SK-N-SH treated with all-trans-retinoic acid at 6 μM for 48 hours (cell line): ENCODE measurements around the gene SDK2.

ENCODE experiments used
- ATAC-seq: fragments of 200-7000 bp; cut with Tn5 transposase; 3 replicates; pipeline ENCODE4 v1.9.1; 2020; ENCODE audit warnings: mild to moderate bottlenecking, moderate library complexity
- ARNTL ChIP-seq: fragments of 450-650 bp; formaldehyde crosslinking; IDR thresholded peaks from 2 replicates; pipeline ENCODE4 v1.5.0; 2020; ENCODE audit warnings: low read depth, mild to moderate bottlenecking, moderate library complexity, borderline replicate concordance
- BACH2 ChIP-seq: fragments of 250-450 bp; sonication (Bioruptor Pico); IDR thresholded peaks from 2 replicates; pipeline ENCODE4 v1.9.0; 2021; ENCODE audit warnings: mild to moderate bottlenecking, borderline replicate concordance
- CSDC2 ChIP-seq: fragments of 250-450 bp; sonication (Bioruptor Pico); IDR thresholded peaks from 2 replicates; pipeline ENCODE4 v1.5.0; 2020; ENCODE audit warnings: mild to moderate bottlenecking, moderate library complexity
- CSRNP3 ChIP-seq: fragments of 250-450 bp; sonication (Bioruptor Pico); IDR thresholded peaks from 2 replicates; pipeline ENCODE4 v1.5.1; 2021; ENCODE audit warnings: mild to moderate bottlenecking, moderate library complexity
- ESRRG ChIP-seq: fragments of 250-450 bp; sonication (Bioruptor Pico); IDR thresholded peaks from 2 replicates; pipeline ENCODE4 v1.6.1; 2021; ENCODE audit warnings: mild to moderate bottlenecking
- GLIS3 ChIP-seq: fragments of 250-450 bp; sonication (Bioruptor Pico); IDR thresholded peaks from 2 replicates; pipeline ENCODE4 v1.5.0; 2020; ENCODE audit warnings: mild to moderate bottlenecking, moderate library complexity
- ISL1 ChIP-seq: fragments of 250-450 bp; sonication (Bioruptor Pico); IDR thresholded peaks from 2 replicates; pipeline ENCODE4 v2.1.2; 2022; ENCODE audit warnings: mild to moderate bottlenecking, moderate library complexity
- OSR1 ChIP-seq: fragments of 250-450 bp; sonication (Bioruptor Pico); IDR thresholded peaks from 2 replicates; pipeline ENCODE4 v1.8.0; 2022; ENCODE audit warnings: moderate library complexity, mild to moderate bottlenecking, inconsistent platforms
- PATZ1 ChIP-seq: fragments of 250-450 bp; sonication (Bioruptor Pico); IDR thresholded peaks from 2 replicates; pipeline ENCODE4 v1.8.0; 2020; ENCODE audit warnings: mild to moderate bottlenecking, moderate library complexity, borderline replicate concordance
- POU6F1 ChIP-seq: fragments of 250-450 bp; sonication (Bioruptor Pico); IDR thresholded peaks from 2 replicates; pipeline ENCODE4 v1.8.0; 2021; ENCODE audit warnings: low read depth, mild to moderate bottlenecking, moderate library complexity, borderline replicate concordance
- PPARA ChIP-seq: fragments of 250-450 bp; sonication (Bioruptor Pico); IDR thresholded peaks from 2 replicates; pipeline ENCODE4 v1.5.0; 2020; ENCODE audit warnings: mild to moderate bottlenecking, borderline replicate concordance
- SNAI2 ChIP-seq: fragments of 250-450 bp; sonication (Bioruptor Pico); IDR thresholded peaks from 2 replicates; pipeline ENCODE4 v1.5.0; 2020; ENCODE audit warnings: mild to moderate bottlenecking, moderate library complexity
- TOX ChIP-seq: fragments of 250-450 bp; sonication (Bioruptor Pico); IDR thresholded peaks from 2 replicates; pipeline ENCODE4 v1.8.0; 2021; ENCODE audit warnings: mild to moderate bottlenecking, moderate library complexity, borderline replicate concordance
- TSHZ2 ChIP-seq: fragments of 250-450 bp; sonication (Bioruptor Pico); IDR thresholded peaks from 2 replicates; pipeline ENCODE4 v1.5.0; 2020; ENCODE audit warnings: mild to moderate bottlenecking, moderate library complexity
- ZFP3 ChIP-seq: fragments of 250-450 bp; sonication (Bioruptor Pico); IDR thresholded peaks from 2 replicates; pipeline ENCODE4 v1.5.0; 2020; ENCODE audit warnings: mild to moderate bottlenecking, moderate library complexity
- ZFP30 ChIP-seq: fragments of 450-650 bp; formaldehyde crosslinking; IDR thresholded peaks from 2 replicates; pipeline ENCODE4 v1.5.0; 2022; ENCODE audit warnings: mild to moderate bottlenecking, moderate library complexity
- ZNF565 ChIP-seq: fragments of 450-650 bp; formaldehyde crosslinking; conservative IDR thresholded peaks from 2 replicates; pipeline ENCODE4 v1.5.0; 2020; ENCODE audit warnings: low read depth, mild to moderate bottlenecking, moderate library complexity
- ZNF70 ChIP-seq: fragments of 450-650 bp; formaldehyde crosslinking; IDR thresholded peaks from 2 replicates; pipeline ENCODE4 v1.5.0; 2020; ENCODE audit warnings: mild to moderate bottlenecking, moderate library complexity
- ZNF8 ChIP-seq: fragments of 450-650 bp; formaldehyde crosslinking; IDR thresholded peaks from 2 replicates; pipeline ENCODE4 v1.5.0; 2020; ENCODE audit warnings: mild to moderate bottlenecking, moderate library complexity

SDK2 gene

GRCh38 chr17:73630965-73631595 lies 13.2 kb downstream of the SDK2 start:
- ATAC-seq, result no peak
- TF ChIP-seq ZNF565 (CRISPR knock-in tag), result no peak
- no peak for TF ChIP-seq ESRRG (CRISPR knock-in tag)
- TF ChIP-seq OSR1, result no peak
- no peak for TF ChIP-seq ARNTL (CRISPR knock-in tag)
- no peak for TF ChIP-seq ISL1 (CRISPR knock-in tag)
- TF ChIP-seq BACH2 (CRISPR knock-in tag), result no peak
- TF ChIP-seq TOX (CRISPR knock-in tag), result no peak
- TF ChIP-seq PATZ1 (CRISPR knock-in tag), result no peak
- no peak for TF ChIP-seq ZNF70
- TF ChIP-seq CSDC2 (CRISPR knock-in tag), result no peak
- TF ChIP-seq ZFP30 (CRISPR knock-in tag), result no peak

- no peak for TF ChIP-seq PPARA (CRISPR knock-in tag)
- TF ChIP-seq ZNF70, result no peak
- no peak for TF ChIP-seq CSRNP3
- no peak for TF ChIP-seq ZFP30 (CRISPR knock-in tag)
- TF ChIP-seq POU6F1 (CRISPR knock-in tag), result no peak
- TF ChIP-seq TSHZ2 (CRISPR knock-in tag), result no peak
- TF ChIP-seq ZNF8 (CRISPR knock-in tag), result no peak
- no peak for TF ChIP-seq ZFP3 (CRISPR knock-in tag)
- TF ChIP-seq ISL1 (CRISPR knock-in tag), result no peak
- no peak for TF ChIP-seq GLIS3 (CRISPR knock-in tag)
- TF ChIP-seq, all 23 proteins: peak for 0
- no peak for ATAC-seq
Measured at GRCh38 chr17:73630531-73630930, 13.7 kb downstream of the SDK2 start.

- no peak for ATAC-seq
- TF ChIP-seq BACH2 (CRISPR knock-in tag), result no peak
- TF ChIP-seq ZNF70, result peak; percentile 98
Measured at GRCh38 chr17:73628642-73629552, 15.3 kb downstream of the SDK2 start.

- ATAC-seq, result no peak; the same call in 2 of the 3 replicates
- no peak for TF ChIP-seq ZFP3 (CRISPR knock-in tag)
- no peak for TF ChIP-seq SNAI2 (CRISPR knock-in tag)
- no peak for TF ChIP-seq ZNF8 (CRISPR knock-in tag)
- no peak for TF ChIP-seq CSDC2 (CRISPR knock-in tag)
- TF ChIP-seq TSHZ2 (CRISPR knock-in tag), result no peak
- no peak for TF ChIP-seq PPARA (CRISPR knock-in tag)
- TF ChIP-seq PATZ1 (CRISPR knock-in tag), result no peak
- TF ChIP-seq ESRRG (CRISPR knock-in tag), result no peak
- TF ChIP-seq, all 23 proteins: peak for 0
Measured at GRCh38 chr17:73625991-73626673, 18.1 kb downstream of the SDK2 start.
